ENCODE data around the gene TESMIN.

DNA sequence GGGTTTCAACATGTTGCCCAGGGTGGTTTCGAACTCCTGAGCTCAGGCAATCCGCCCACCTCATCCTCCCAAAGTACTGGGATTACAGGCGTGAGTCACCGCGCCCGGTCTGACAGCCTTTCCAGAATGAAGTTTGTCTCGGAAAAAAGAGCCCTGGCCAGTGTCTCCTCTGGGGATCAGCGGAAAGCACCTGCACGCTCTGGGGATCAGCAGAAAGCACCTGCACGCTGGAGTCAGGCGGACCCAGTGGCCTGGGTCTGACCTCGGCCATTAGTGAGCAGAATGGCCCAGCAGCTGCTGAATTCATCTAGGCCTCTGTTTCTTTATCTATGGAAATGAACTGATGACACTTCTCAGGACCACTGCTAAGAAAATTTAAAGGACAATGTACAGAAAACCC is 10.5 kb upstream of the TESMIN start:
- TF ChIP-seq, protein P1, sequence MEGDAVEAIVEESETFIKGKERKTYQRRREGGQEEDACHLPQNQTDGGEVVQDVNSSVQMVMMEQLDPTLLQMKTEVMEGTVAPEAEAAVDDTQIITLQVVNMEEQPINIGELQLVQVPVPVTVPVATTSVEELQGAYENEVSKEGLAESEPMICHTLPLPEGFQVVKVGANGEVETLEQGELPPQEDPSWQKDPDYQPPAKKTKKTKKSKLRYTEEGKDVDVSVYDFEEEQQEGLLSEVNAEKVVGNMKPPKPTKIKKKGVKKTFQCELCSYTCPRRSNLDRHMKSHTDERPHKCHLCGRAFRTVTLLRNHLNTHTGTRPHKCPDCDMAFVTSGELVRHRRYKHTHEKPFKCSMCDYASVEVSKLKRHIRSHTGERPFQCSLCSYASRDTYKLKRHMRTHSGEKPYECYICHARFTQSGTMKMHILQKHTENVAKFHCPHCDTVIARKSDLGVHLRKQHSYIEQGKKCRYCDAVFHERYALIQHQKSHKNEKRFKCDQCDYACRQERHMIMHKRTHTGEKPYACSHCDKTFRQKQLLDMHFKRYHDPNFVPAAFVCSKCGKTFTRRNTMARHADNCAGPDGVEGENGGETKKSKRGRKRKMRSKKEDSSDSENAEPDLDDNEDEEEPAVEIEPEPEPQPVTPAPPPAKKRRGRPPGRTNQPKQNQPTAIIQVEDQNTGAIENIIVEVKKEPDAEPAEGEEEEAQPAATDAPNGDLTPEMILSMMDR (conservative IDR thresholded peaks at IDR 0.05; ENCODE audit: low read depth, low read length), result no peak
- no peak for TF ChIP-seq MAZ (IDR thresholded peaks at IDR 0.05; ENCODE audit: borderline replicate concordance, low read depth, low read length)
- no peak for TF ChIP-seq POLR2A (IDR thresholded peaks at IDR 0.05; ENCODE audit: low read depth, low read length)
- TF ChIP-seq RAD21 (IDR thresholded peaks at IDR 0.05; ENCODE audit: low read length), result no peak
- TF ChIP-seq, protein P2, sequence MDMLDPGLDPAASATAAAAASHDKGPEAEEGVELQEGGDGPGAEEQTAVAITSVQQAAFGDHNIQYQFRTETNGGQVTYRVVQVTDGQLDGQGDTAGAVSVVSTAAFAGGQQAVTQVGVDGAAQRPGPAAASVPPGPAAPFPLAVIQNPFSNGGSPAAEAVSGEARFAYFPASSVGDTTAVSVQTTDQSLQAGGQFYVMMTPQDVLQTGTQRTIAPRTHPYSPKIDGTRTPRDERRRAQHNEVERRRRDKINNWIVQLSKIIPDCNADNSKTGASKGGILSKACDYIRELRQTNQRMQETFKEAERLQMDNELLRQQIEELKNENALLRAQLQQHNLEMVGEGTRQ (IDR thresholded peaks at IDR 0.05; ENCODE audit: low read depth, low read length), result no peak
- no peak for TF ChIP-seq RCOR1 (IDR thresholded peaks at IDR 0.05; ENCODE audit: insufficient replicate concordance, low read length)
- TF ChIP-seq BHLHE40 (IDR thresholded peaks at IDR 0.05; ENCODE audit: low read depth, low read length), result no peak
- TF ChIP-seq MAFK (IDR thresholded peaks at IDR 0.05; ENCODE audit: low read depth, low read length), result no peak
- TF ChIP-seq CEBPB (IDR thresholded peaks at IDR 0.05; ENCODE audit: low read depth, low read length), result no peak
- TF ChIP-seq SMC3 (IDR thresholded peaks at IDR 0.05; ENCODE audit: low read depth, low read length), result no peak
- TF ChIP-seq RFX5 (IDR thresholded peaks at IDR 0.05; ENCODE audit: low read depth, low read length), result no peak
- TF ChIP-seq MXI1 (IDR thresholded peaks at IDR 0.05; ENCODE audit: borderline replicate concordance, low read depth, low read length), result no peak
- TF ChIP-seq FOS (IDR thresholded peaks at IDR 0.05; ENCODE audit: low read depth, low read length), result no peak

All from IMR-90 (cell line).